HCT116 (cell line): ENCODE measurements around the gene IL17REL. TPM values are rescaled to one million over a fixed set of nuclear protein-coding genes. Genes with fewer than 3 reads are reported as not detected.

Experiments
- ATAC-seq: fragments of 200-7000 bp; cut with Tn5 transposase; 2 replicates; pipeline ENCODE4 v1.9.1; 2020; ENCODE audit warnings: mild to moderate bottlenecking, moderate library complexity
- BruUV-seq: library from RNA; stranded (reverse); fragments of 400-500 nt; replicated peaks from 2 replicates; lab custom pipeline; 2021; lab: Mats Ljungman, UMichigan
- CTCF ChIA-PET: fragments of 300-600 bp; sonication (Branson Sonifier 250); formaldehyde crosslinking; loops from one replicate; lab custom pipeline; 2021; ENCODE audit warnings: antibody characterized with exemption; lab: Charles Lee
- POLR2A ChIA-PET: fragments of 300-600, 350-600 bp; sonication (Branson Sonifier 250); formaldehyde crosslinking; loops from one replicate; lab custom pipeline; 2021; ENCODE audit warnings: antibody characterized with exemption; lab: Charles Lee
- RAD21 ChIA-PET, 2 experiments: fragments of 300-600 bp; sonication (Branson Sonifier 250); formaldehyde crosslinking; loops; one replicate each; lab custom pipeline; 2023; ENCODE audit warnings: low total read pairs in 2 of 2; ENCODE audit not compliant: uncharacterized antibody in 2 of 2, unreplicated experiment in 2 of 2, low non-redundant PET in 1 of 2; lab: Charles Lee
- DNase-seq: peaks from one replicate; pipeline ENCODE4 v3.0.0-alpha.2; 2010; ENCODE audit warnings: low read depth, low spot score
- H2AFZ ChIP-seq: fragments of 200-600 bp; shearing (Covaris generic), sonication (generic); 2 replicates; pipeline ENCODE4 v1.6.1; 2017; ENCODE audit warnings: low read depth, mixed run types, mixed read lengths, antibody characterized with exemption, low read length; ENCODE audit not compliant: poor library complexity, severe bottlenecking
- H3K27ac ChIP-seq: 2 replicates; pipeline ENCODE4 v1.5.1; 2012; ENCODE audit warnings: low read depth, low read length
- H3K27me3 ChIP-seq: fragments of 200-600 bp; sonication (generic); 2 replicates; pipeline ENCODE4 v1.6.1; 2016; ENCODE audit warnings: mixed run types, low read length, mixed read lengths; ENCODE audit not compliant: insufficient read depth
- H3K36me3 ChIP-seq, 2 experiments: fragments of 200-500 bp in 1 of 2; fragments of 200-600 bp in 1 of 2; sonication (Bioruptor generic) in 1 of 2; sonication (generic) in 1 of 2; 2 replicates each; pipeline versions ENCODE4 v1.5.1 to v1.6.1; 2014 to 2016; ENCODE audit warnings: low read length in 2 of 2, inconsistent platforms in 1 of 2, mixed read lengths in 1 of 2, mixed run types in 1 of 2; ENCODE audit not compliant: insufficient read depth in 2 of 2, control insufficient read depth in 1 of 2
- H3K4me1 ChIP-seq, 2 experiments: fragments of 200-600 bp in 1 of 2; sonication (generic) in 1 of 2; 2 replicates each; pipeline versions ENCODE4 v1.5.1 to v1.6.1; 2012 to 2017; ENCODE audit warnings: low read length in 2 of 2, inconsistent platforms in 1 of 2, mild to moderate bottlenecking in 1 of 2, mixed read lengths in 1 of 2, mixed run types in 1 of 2, moderate library complexity in 1 of 2; ENCODE audit not compliant: insufficient read depth in 2 of 2, control insufficient read depth in 1 of 2
- H3K4me2 ChIP-seq: fragments of 200-600 bp; sonication (generic); 2 replicates; pipeline ENCODE4 v1.6.1; 2017; ENCODE audit warnings: mixed run types, low read length, mixed read lengths
- H3K4me3 ChIP-seq, 2 experiments: fragments of 200-600 bp in 1 of 2; sonication (generic) in 1 of 2; replicated peaks in 1 of 2; 2 replicates each; pipeline ENCODE4 v1.5.1; 2011 to 2016; ENCODE audit warnings: low read length in 2 of 2, control low read depth in 1 of 2, low read depth in 1 of 2, mild to moderate bottlenecking in 1 of 2, mixed read lengths in 1 of 2, mixed run types in 1 of 2
- H3K79me2 ChIP-seq: fragments of 200-600 bp; sonication (generic); 2 replicates; pipeline ENCODE4 v1.6.1; 2017; ENCODE audit warnings: mild to moderate bottlenecking, mixed run types, low read length, moderate library complexity, mixed read lengths; ENCODE audit not compliant: insufficient read depth
- H3K9ac ChIP-seq: fragments of 200-600 bp; sonication (generic); 2 replicates; pipeline ENCODE4 v1.6.1; 2016; ENCODE audit warnings: low read length, mixed read lengths
- H3K9me2 ChIP-seq: fragments of 200-600 bp; sonication (generic), shearing (Covaris generic); 2 replicates; pipeline ENCODE4 v1.6.1; 2017; ENCODE audit warnings: mixed run types, mild to moderate bottlenecking, moderate library complexity; ENCODE audit not compliant: insufficient read depth
- H3K9me3 ChIP-seq, 2 experiments: fragments of 200-500 bp in 1 of 2; fragments of 200-600 bp in 1 of 2; sonication (Bioruptor generic) in 1 of 2; sonication (generic) in 1 of 2; 2 replicates each; pipeline ENCODE4 v1.6.1; 2014 to 2017; ENCODE audit warnings: low read length in 2 of 2, mixed read lengths in 2 of 2, inconsistent platforms in 1 of 2, low read depth in 1 of 2, mild to moderate bottlenecking in 1 of 2, mixed run types in 1 of 2, moderate library complexity in 1 of 2; ENCODE audit not compliant: control insufficient read depth in 1 of 2, insufficient read depth in 1 of 2
- H4K20me1 ChIP-seq: fragments of 200-600 bp; sonication (generic), shearing (Covaris generic); 2 replicates; pipeline ENCODE4 v1.6.1; 2017; ENCODE audit warnings: mixed run types, mild to moderate bottlenecking, moderate library complexity; ENCODE audit not compliant: insufficient read depth
- ATF3 ChIP-seq: IDR thresholded peaks from 2 replicates; pipeline ENCODE4 v1.6.1; 2012
- CBX3 ChIP-seq: IDR thresholded peaks from 2 replicates; pipeline ENCODE4 v1.6.1; 2012; ENCODE audit warnings: low read depth
- CTCF ChIP-seq, 3 experiments: fragments of 200-600 bp in 1 of 3; sonication (generic) in 1 of 3; IDR thresholded peaks in 2 of 3; conservative IDR thresholded peaks in 1 of 3; 2 replicates each; pipeline ENCODE4 v1.5.1; 2012 to 2017; ENCODE audit warnings: low read depth in 2 of 3, low read length in 2 of 3, antibody characterized with exemption in 1 of 3, borderline replicate concordance in 1 of 3, control low read depth in 1 of 3, mild to moderate bottlenecking in 1 of 3, mixed read lengths in 1 of 3, mixed run types in 1 of 3, moderate library complexity in 1 of 3; ENCODE audit not compliant: insufficient read depth in 1 of 3
- ELF1 ChIP-seq: IDR thresholded peaks from 2 replicates; pipeline ENCODE4 v1.6.1; 2012; ENCODE audit warnings: low read depth, borderline replicate concordance
- EZH2 ChIP-seq: fragments of 200-600 bp; sonication (generic); IDR thresholded peaks from 2 replicates; pipeline ENCODE4 v1.6.1; 2017; ENCODE audit warnings: antibody characterized with exemption, mixed run types
- FOSL1 ChIP-seq: IDR thresholded peaks from 2 replicates; pipeline ENCODE4 v1.6.1; 2012; ENCODE audit warnings: low read depth
- MAX ChIP-seq: IDR thresholded peaks from 2 replicates; pipeline ENCODE4 v1.6.1; 2012
- POLR2AphosphoS5 ChIP-seq: IDR thresholded peaks from 2 replicates; pipeline ENCODE4 v1.6.1; 2011; ENCODE audit warnings: mild to moderate bottlenecking, low read depth, low read length, moderate library complexity
- RAD21 ChIP-seq: IDR thresholded peaks from 2 replicates; pipeline ENCODE4 v1.6.1; 2012; ENCODE audit warnings: low read depth, mild to moderate bottlenecking
- REST ChIP-seq: IDR thresholded peaks from 2 replicates; pipeline ENCODE4 v1.6.1; 2012; ENCODE audit warnings: low read depth
- SIN3A ChIP-seq: IDR thresholded peaks from 2 replicates; pipeline ENCODE4 v1.6.1; 2012; ENCODE audit warnings: low read depth
- SP1 ChIP-seq: IDR thresholded peaks from 2 replicates; pipeline ENCODE4 v1.6.1; 2012; ENCODE audit warnings: low read depth
- SRF ChIP-seq: IDR thresholded peaks from 2 replicates; pipeline ENCODE4 v1.6.1; 2012; ENCODE audit warnings: low read depth
- ZNF274 ChIP-seq: fragments of 200-500 bp; sonication (Bioruptor generic); IDR thresholded peaks from 2 replicates; pipeline ENCODE4 v1.6.1; 2014; ENCODE audit warnings: mild to moderate bottlenecking, low read depth, low read length, inconsistent platforms
- intact Hi-C: fragments of 100-400 bp; cut with micrococcal nuclease; formaldehyde crosslinking; loops from 2 replicates; pipeline ENCODE4 v1.10.0; 2022
- total RNA-seq: library from RNA; stranded (reverse); gene quantifications from one replicate; pipeline ENCODE4 v1.2.1, GENCODE V29; 2021; ENCODE audit not compliant: unreplicated experiment

The IL17REL gene
- total RNA-seq, 1 experiment from 2014 or later = not detected

GRCh38 chr22:50047346-50047745 lies 34.8 kb upstream of the IL17REL start:
- Histone ChIP-seq H3K9me2 (no peaks in the 10 kb centered on the region), H3K27me3 (no peaks in the 10 kb centered on the region), H2AFZ (no peak overlapping the region), H3K36me3 (no peaks in the 10 kb centered on the region), H3K4me1 (no peaks in the 10 kb centered on the region), H3K79me2 (no peaks in the 10 kb centered on the region), H3K9me3 (no peaks in the 10 kb centered on the region), H3K4me2 (no peak overlapping the region), H3K27ac (no peak overlapping the region), H3K4me3 (no peak overlapping the region), H4K20me1 (no peaks in the 10 kb centered on the region), H3K9ac (no peak overlapping the region)
- ChIA-PET POLR2A (no interaction called here), CTCF (no interaction called here), RAD21 (no interaction called here)
- TF ChIP-seq EZH2 (no peak), SIN3A (no peak), FOSL1 (no peak)
- intact Hi-C loops = no loop called here
- no peak for ATAC-seq
- DNase-seq = no peak
- no TSS peak for BruUV-seq

- no peak for DNase-seq
- CTCF ChIA-PET = no interaction called here
- no peak for TF ChIP-seq RAD21
- TF ChIP-seq POLR2AphosphoS5 = no peak
- no peak for TF ChIP-seq CTCF (IDR thresholded peaks at IDR 0.05 in 2 of 3, conservative IDR thresholded peaks at IDR 0.05 in 1 of 3; ENCODE audit: borderline replicate concordance in 1 of 3, insufficient read depth in 1 of 3, low read depth in 2 of 3, low read length in 2 of 3)
- TF ChIP-seq FOSL1 = no peak
- no peak for TF ChIP-seq EZH2
- no peak for TF ChIP-seq ATF3
- TF ChIP-seq SP1 = no peak
- TF ChIP-seq SIN3A = no peak
- TF ChIP-seq ELF1 = no peak
- no peak for TF ChIP-seq SRF
- no peak for TF ChIP-seq MAX
- no peak for TF ChIP-seq ZNF274
- no peak for TF ChIP-seq REST
- no peak for TF ChIP-seq CBX3
Observed at GRCh38 chr22:50046481-50047245, 34.1 kb upstream of the IL17REL start.

More at GRCh38 chr22:50046481-50047245, 34.1 kb upstream of the IL17REL start:
- H3K79me2 ChIP-seq = no peaks in the 10 kb centered on the region
- H3K27ac ChIP-seq = no peak overlapping the region
- H3K9ac ChIP-seq = no peak overlapping the region
- ATAC-seq = no peak
- intact Hi-C loops = no loop called here
- H2AFZ ChIP-seq = no peak overlapping the region
- ChIA-PET RAD21 (no interaction called here), POLR2A (no interaction called here)
- no peak overlapping the region for H3K4me2 ChIP-seq
- H3K4me1 ChIP-seq = no peaks in the 10 kb centered on the region
- no peaks in the 10 kb centered on the region for H3K27me3 ChIP-seq
- H4K20me1 ChIP-seq = no peaks in the 10 kb centered on the region
- BruUV-seq = no TSS peak
- no peaks in the 10 kb centered on the region for H3K9me3 ChIP-seq
- H3K9me2 ChIP-seq = no peaks in the 10 kb centered on the region
- no peaks in the 10 kb centered on the region for H3K36me3 ChIP-seq
- no peak overlapping the region for H3K4me3 ChIP-seq
